Tibial artery (tissue), 4 donors: ENCODE results near the gene TIMMDC1.

ENCODE experiments used
- DNase-seq, 2 donors: peaks; one replicate each; pipeline ENCODE4 v3.0.0-alpha.2; 2019
- H3K27ac ChIP-seq, 2 donors: fragments of 200-600 bp; sonication (generic) in 1 of 2; 1 replicate in 1 of 2; 2 replicates in 1 of 2; pipeline ENCODE4 v1.5.1; 2018 to 2019; ENCODE audit warnings: mild to moderate bottlenecking in 1 of 2
- H3K27me3 ChIP-seq, 2 donors: fragments of 200-600 bp; sonication (generic) in 1 of 2; one replicate each; pipeline versions ENCODE4 v1.5.1 to v1.6.0; 2016 to 2019
- H3K36me3 ChIP-seq, 3 donors: fragments of 200-600 bp; sonication (generic) in 2 of 3; one replicate each; pipeline ENCODE4 v1.5.1; 2016 to 2019; ENCODE audit warnings: mild to moderate bottlenecking in 2 of 3
- H3K4me1 ChIP-seq, 4 donors: fragments of 200-600 bp; sonication (generic) in 2 of 4; 1 replicate in 3 of 4; 2 replicates in 1 of 4; pipeline ENCODE4 v1.5.1; 2016 to 2019
- H3K4me3 ChIP-seq, 2 donors: fragments of 200-600 bp; sonication (generic) in 1 of 2; 1 replicate in 1 of 2; 2 replicates in 1 of 2; pipeline ENCODE4 v1.5.1; 2018 to 2019; ENCODE audit warnings: mild to moderate bottlenecking in 2 of 2
- H3K9me3 ChIP-seq, 3 donors: fragments of 200-600 bp; sonication (generic) in 1 of 3; one replicate each; pipeline ENCODE4 v1.5.1; 2016 to 2019
- CTCF ChIP-seq, 2 experiments: fragments of 200-600 bp in 1 of 2; fragments of 450-650 bp in 1 of 2; IDR thresholded peaks; one replicate each; pipeline ENCODE4 v1.5.1; 2017 to 2019; ENCODE audit warnings: antibody characterized with exemption in 2 of 2, mild to moderate bottlenecking in 1 of 2, moderate library complexity in 1 of 2
- intact Hi-C: fragments of 100-400 bp; cut with DNase I; formaldehyde crosslinking; loops from one replicate; pipeline ENCODE4 v1.15.0; 2023; ENCODE audit warnings: low total_unique reads

Gene TIMMDC1

DNA sequence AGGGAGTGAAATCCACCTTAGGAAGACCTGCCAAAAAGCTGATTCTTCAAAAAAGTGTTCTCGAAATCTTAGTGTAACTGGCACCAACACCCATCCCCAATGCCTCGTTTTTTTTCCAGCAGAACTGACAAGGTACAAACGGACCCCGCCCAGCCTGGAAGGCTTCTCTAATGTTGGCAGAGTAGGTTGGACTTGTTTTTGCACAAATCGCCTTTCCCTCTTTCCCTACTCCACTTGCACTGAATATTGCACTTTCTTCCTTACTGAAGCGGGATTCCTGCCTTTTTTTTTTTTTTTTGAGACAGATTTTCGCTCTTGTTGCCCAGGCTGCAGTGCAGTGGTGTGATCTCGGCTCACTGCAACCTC, 544 bp upstream of the TIMMDC1 start:
- no peak for DNase-seq

GRCh38 chr3:119500265-119500664, 1.9 kb downstream of the TIMMDC1 start:
- DNase-seq, result no peak
- intact Hi-C loops, result loop anchor here (10.0 kb wide), 1 partner anchor 75 kb away; the partner anchor contains the start of gene ADPRH
- Histone ChIP-seq H3K4me1 (peaks cover 0 to 38% (median 27%) of the 10 kb centered on the region in 4 donors), H3K27me3 (no peaks in the 10 kb centered on the region), H3K4me3 (no peak overlapping the region), H3K27ac (no peak overlapping the region), H3K36me3 (peaks cover 8 to 22% (median 13%) of the 10 kb centered on the region in 3 donors), H3K9me3 (no peaks in the 10 kb centered on the region)
- TF ChIP-seq CTCF (IDR thresholded peaks at IDR 0.05), result no peak

More for the DNA sequence above, 544 bp upstream of the TIMMDC1 start:
- H3K27me3 ChIP-seq, result no peaks in the 10 kb centered on the region
- intact Hi-C loops, result loop anchor here (5.0 to 10.0 kb wide), 3 partner anchors 177 to 1097 kb away; partner anchors contain the start of genes CFAP91, COX17 and NDUFB4
- H3K36me3 ChIP-seq, result peaks cover 0 to 3% (median 0%) of the 10 kb centered on the region in 3 donors
- H3K27ac ChIP-seq, result peak overlapping the region; percentile 87 to 96
- H3K9me3 ChIP-seq, result no peaks in the 10 kb centered on the region
- peaks cover 0 to 38% (median 27%) of the 10 kb centered on the region in 4 donors for H3K4me1 ChIP-seq
- H3K4me3 ChIP-seq, result peak overlapping the region; percentile 78 to 94
- TF ChIP-seq CTCF (IDR thresholded peaks at IDR 0.05), result no peak

GRCh38 chr3:119500901-119501300, 2.6 kb downstream of the TIMMDC1 start:
- intact Hi-C loops, result loop anchor here (10.0 kb wide), 1 partner anchor 74 kb away; the partner anchor contains the start of gene ADPRH
- no peak for DNase-seq
- H3K4me1 ChIP-seq, result peaks cover 0 to 38% (median 27%) of the 10 kb centered on the region in 4 donors
- no peak overlapping the region for H3K27ac ChIP-seq
- H3K9me3 ChIP-seq, result no peaks in the 10 kb centered on the region
- H3K4me3 ChIP-seq, result no peak overlapping the region
- H3K36me3 ChIP-seq, result peaks cover 14 to 28% (median 20%) of the 10 kb centered on the region in 3 donors
- no peaks in the 10 kb centered on the region for H3K27me3 ChIP-seq
- no peak for TF ChIP-seq CTCF (IDR thresholded peaks at IDR 0.05)

GRCh38 chr3:119506631-119507030, 8.3 kb downstream of the TIMMDC1 start:
- DNase-seq, result no peak
- TF ChIP-seq CTCF (IDR thresholded peaks at IDR 0.05), result no peak
- no peaks in the 10 kb centered on the region for H3K27me3 ChIP-seq
- no peak overlapping the region for H3K27ac ChIP-seq
- H3K4me1 ChIP-seq, result peaks cover 0 to 3% (median 1%) of the 10 kb centered on the region in 4 donors
- intact Hi-C loops, result loop anchor here (10.0 kb wide), 1 partner anchor 68 kb away; the partner anchor contains the start of gene ADPRH
- peaks cover 37 to 73% (median 53%) of the 10 kb centered on the region in 3 donors for H3K36me3 ChIP-seq
- no peak overlapping the region for H3K4me3 ChIP-seq
- H3K9me3 ChIP-seq, result no peaks in the 10 kb centered on the region

GRCh38 chr3:119507404-119507803, 9.1 kb downstream of the TIMMDC1 start:
- no peak overlapping the region for H3K4me3 ChIP-seq
- TF ChIP-seq CTCF (IDR thresholded peaks at IDR 0.05), result no peak
- H3K9me3 ChIP-seq, result no peaks in the 10 kb centered on the region
- H3K4me1 ChIP-seq, result no peaks in the 10 kb centered on the region
- intact Hi-C loops, result loop anchor here (10.0 kb wide), 1 partner anchor 67 kb away; the partner anchor contains the start of gene ADPRH
- peaks cover 41 to 79% (median 54%) of the 10 kb centered on the region in 3 donors for H3K36me3 ChIP-seq
- H3K27ac ChIP-seq, result no peak overlapping the region
- H3K27me3 ChIP-seq, result no peaks in the 10 kb centered on the region
- DNase-seq, result no peak
